Panc1 (cell line): ENCODE results near the gene RBKS.

ENCODE experiments used
- CTCF ChIP-seq: fragments of 450-650 bp; IDR thresholded peaks from 2 replicates; pipeline ENCODE4 v1.5.1; 2017; ENCODE audit warnings: mild to moderate bottlenecking
- POLR2AphosphoS5 ChIP-seq: IDR thresholded peaks from 2 replicates; pipeline ENCODE4 v1.6.1; 2012; ENCODE audit warnings: mild to moderate bottlenecking, low read depth, low read length, moderate library complexity
- TCF7L2 ChIP-seq: IDR thresholded peaks from 2 replicates; pipeline ENCODE4 v1.6.1; 2011; ENCODE audit warnings: mild to moderate bottlenecking, low read depth, low read length, inconsistent platforms
- TF ChIP-seq, protein P1 (sequence below), 2 experiments: IDR thresholded peaks; 2 replicates each; pipeline ENCODE4 v1.6.1; 2011 to 2012; ENCODE audit warnings: low read depth in 2 of 2, control low read depth in 1 of 2, low read length in 1 of 2, mild to moderate bottlenecking in 1 of 2, moderate library complexity in 1 of 2; ENCODE audit not compliant: insufficient read depth in 1 of 2

- no peak for TF ChIP-seq CTCF
- TF ChIP-seq, protein P1, sequence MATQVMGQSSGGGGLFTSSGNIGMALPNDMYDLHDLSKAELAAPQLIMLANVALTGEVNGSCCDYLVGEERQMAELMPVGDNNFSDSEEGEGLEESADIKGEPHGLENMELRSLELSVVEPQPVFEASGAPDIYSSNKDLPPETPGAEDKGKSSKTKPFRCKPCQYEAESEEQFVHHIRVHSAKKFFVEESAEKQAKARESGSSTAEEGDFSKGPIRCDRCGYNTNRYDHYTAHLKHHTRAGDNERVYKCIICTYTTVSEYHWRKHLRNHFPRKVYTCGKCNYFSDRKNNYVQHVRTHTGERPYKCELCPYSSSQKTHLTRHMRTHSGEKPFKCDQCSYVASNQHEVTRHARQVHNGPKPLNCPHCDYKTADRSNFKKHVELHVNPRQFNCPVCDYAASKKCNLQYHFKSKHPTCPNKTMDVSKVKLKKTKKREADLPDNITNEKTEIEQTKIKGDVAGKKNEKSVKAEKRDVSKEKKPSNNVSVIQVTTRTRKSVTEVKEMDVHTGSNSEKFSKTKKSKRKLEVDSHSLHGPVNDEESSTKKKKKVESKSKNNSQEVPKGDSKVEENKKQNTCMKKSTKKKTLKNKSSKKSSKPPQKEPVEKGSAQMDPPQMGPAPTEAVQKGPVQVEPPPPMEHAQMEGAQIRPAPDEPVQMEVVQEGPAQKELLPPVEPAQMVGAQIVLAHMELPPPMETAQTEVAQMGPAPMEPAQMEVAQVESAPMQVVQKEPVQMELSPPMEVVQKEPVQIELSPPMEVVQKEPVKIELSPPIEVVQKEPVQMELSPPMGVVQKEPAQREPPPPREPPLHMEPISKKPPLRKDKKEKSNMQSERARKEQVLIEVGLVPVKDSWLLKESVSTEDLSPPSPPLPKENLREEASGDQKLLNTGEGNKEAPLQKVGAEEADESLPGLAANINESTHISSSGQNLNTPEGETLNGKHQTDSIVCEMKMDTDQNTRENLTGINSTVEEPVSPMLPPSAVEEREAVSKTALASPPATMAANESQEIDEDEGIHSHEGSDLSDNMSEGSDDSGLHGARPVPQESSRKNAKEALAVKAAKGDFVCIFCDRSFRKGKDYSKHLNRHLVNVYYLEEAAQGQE (IDR thresholded peaks at IDR 0.05; ENCODE audit: insufficient read depth in 1 of 2, low read depth in 2 of 2, low read length in 1 of 2) = no peak
- no peak for TF ChIP-seq TCF7L2
- TF ChIP-seq POLR2AphosphoS5 = no peak
Measured at GRCh38 chr2:27824401-27824800, 65.8 kb downstream of the RBKS start.
